ENCODE results near the gene BEAN1. TPM values are rescaled to one million over a fixed set of nuclear protein-coding genes. Genes with fewer than 3 reads are reported as not detected.

The BEAN1 gene
- total and polyA plus RNA-seq, 12 donors, result 0.26 to 9.6 (median 2.0) TPM

DNA sequence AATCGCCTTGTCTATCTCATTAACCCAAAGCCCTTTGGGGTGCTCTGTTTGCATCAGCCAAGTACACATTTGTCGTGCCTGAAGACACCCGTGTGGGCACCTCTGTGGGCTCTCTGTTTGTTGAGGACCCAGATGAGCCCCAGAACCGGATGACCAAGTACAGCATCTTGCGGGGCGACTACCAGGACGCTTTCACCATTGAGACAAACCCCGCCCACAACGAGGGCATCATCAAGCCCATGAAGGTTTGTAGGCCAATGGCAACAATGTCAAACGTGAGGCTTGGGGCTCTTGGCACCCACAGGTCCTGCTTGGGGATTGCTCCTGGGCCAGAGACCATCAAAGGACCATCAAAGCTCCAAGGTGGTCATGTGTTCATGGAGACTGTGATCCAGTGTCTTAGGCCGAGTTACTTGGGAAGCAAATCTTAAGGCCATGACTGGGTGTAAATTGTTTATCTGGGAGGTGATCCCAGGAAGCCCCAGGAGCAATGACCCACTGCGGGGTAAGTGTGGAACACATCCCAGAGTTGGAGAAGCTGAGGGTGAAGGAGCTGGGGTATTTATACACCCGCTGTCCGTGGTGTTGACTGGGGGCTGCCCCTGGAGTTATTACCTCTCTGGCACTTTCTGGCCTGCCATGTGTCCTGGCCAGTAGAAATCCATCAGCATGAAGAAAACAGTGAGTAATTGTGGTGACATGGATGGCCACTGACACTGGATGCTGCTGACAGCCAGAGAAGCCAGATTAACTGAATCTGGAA, 36.6 kb upstream of the BEAN1 start:
- Histone ChIP-seq H3K27ac (peak overlapping the region in 1 of 10 donors; percentile 12), H3K27me3 (no peaks in the 10 kb centered on the region), H3K4me1 (peaks cover 0 to 51% (median 15%) of the 10 kb centered on the region in 9 donors), H3K4me3 (no peak overlapping the region), H3K9me3 (peaks cover 0 to under 1% (median 0%) of the 10 kb centered on the region in 11 donors), H3K36me3 (peaks cover 0 to 90% (median 6%) of the 10 kb centered on the region in 9 donors)
- peak in 1 of 2 donors; percentile 2 for DNase-seq
- intact Hi-C loops (cut with DNase I), result loop anchor here in 1 of 10 donors (10.0 kb wide), 1 partner anchor 1164 kb away; no protein-coding TSS in a partner anchor
- TF ChIP-seq CTCF (IDR thresholded peaks at IDR 0.05), result no peak
- WGBS, 2 donors, result 90 to 94% methylated on average over 14 of the region's 14 CpGs
- ATAC-seq, result no peak

DNA sequence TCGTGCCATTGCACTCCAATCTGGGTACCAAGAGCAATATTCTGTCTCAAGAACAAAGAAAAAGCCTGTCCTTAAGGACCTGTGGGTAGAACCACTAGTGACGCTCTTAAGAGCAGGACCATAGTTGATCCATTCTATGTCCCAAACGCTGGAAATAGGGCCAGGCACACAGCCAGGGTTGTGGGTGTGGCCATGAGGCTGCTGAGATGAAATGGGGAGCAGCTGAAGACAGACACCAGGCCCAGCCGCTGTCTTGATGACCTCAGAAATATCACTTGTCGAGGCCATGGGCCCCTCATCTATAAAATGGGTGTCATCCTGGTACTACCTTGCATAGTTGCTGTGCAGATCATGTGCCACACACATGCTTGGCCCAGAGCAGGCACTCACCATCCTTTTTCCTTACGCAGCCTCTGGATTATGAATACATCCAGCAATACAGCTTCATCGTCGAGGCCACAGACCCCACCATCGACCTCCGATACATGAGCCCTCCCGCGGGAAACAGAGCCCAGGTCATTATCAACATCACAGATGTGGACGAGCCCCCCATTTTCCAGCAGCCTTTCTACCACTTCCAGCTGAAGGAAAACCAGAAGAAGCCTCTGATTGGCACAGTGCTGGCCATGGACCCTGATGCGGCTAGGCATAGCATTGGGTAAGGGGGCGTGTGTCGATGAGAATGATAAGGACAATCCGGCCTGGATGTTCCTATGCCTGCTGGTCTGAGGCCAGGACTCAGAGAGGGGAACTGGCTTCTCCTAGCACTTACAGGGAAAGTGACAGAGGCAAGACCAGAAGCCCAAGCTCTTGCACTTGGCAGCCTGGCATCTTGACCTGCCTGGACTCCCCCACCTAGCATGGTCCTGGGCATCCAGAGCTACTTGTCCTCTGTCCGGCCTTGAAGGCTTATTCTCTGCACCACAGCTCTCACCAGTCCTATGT, 35.1 kb upstream of the BEAN1 start:
- peaks cover 0 to 36% (median 9%) of the 10 kb centered on the region in 9 donors for H3K4me1 ChIP-seq
- no peaks in the 10 kb centered on the region for H3K27me3 ChIP-seq
- intact Hi-C loops (cut with DNase I), result loop anchor here in 1 of 10 donors (10.0 kb wide), 1 partner anchor 1163 kb away; no protein-coding TSS in a partner anchor
- no peak overlapping the region for H3K4me3 ChIP-seq
- H3K9me3 ChIP-seq, result no peaks in the 10 kb centered on the region
- DNase-seq, result no peak
- no peak overlapping the region for H3K27ac ChIP-seq
- TF ChIP-seq CTCF (IDR thresholded peaks at IDR 0.05), result no peak
- peaks cover 0 to 99% (median 6%) of the 10 kb centered on the region in 9 donors for H3K36me3 ChIP-seq
- peak in 2 of 8 donors; percentile 33 to 34 for ATAC-seq
- WGBS, 2 donors, result 77 to 81% methylated on average over 18 of the region's 18 CpGs

DNA sequence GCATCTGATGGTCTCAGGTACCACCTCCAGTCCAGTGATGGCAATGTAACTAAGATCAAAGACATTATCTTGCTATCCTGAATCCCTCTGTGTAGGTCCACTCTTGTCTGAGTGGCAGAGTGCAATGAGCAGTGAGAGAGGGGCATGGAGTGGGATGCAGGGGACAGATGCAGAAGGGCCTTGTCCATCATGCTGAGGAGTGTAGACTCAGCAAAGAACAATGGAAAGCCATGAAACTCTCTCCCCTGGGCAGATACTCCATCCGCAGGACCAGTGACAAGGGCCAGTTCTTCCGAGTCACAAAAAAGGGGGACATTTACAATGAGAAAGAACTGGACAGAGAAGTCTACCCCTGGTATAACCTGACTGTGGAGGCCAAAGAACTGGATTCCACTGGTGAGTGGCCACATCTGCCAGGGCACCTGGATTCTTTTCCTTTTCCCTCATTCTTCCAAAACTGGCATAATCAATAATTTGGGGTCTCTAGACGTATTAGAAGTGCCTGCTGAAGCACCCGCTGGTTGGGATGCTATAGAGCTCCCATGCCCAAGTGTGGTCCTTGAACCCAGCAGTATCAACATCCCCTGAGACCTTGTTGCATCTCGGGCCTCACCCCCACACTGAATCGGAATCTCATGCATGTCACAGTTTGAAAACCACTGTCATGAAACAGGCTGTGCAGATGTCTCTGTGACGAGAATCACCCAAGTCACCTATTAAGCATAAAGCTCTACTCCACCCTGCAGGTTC, 31.1 kb upstream of the BEAN1 start:
- H3K27me3 ChIP-seq, result no peaks in the 10 kb centered on the region
- ATAC-seq, result no peak
- no peaks in the 10 kb centered on the region for H3K9me3 ChIP-seq
- intact Hi-C loops (cut with DNase I), result loop anchor here in 1 of 10 donors (10.0 kb wide), 1 partner anchor 1159 kb away; no protein-coding TSS in a partner anchor
- peaks cover 4 to 42% (median 22%) of the 10 kb centered on the region in 9 donors for H3K4me1 ChIP-seq
- no peak for DNase-seq
- WGBS, 2 donors, result 87 to 93% methylated on average over 7 of the region's 7 CpGs
- peaks cover 0 to 94% (median 2%) of the 10 kb centered on the region in 9 donors for H3K36me3 ChIP-seq
- no peak overlapping the region for H3K4me3 ChIP-seq
- no peak for TF ChIP-seq CTCF (IDR thresholded peaks at IDR 0.05)
- H3K27ac ChIP-seq, result no peak overlapping the region

Data from heart right ventricle (tissue), 16 donors.